Neural cell (in vitro differentiated cells): ENCODE measurements around the gene SPPL3. TPM values are rescaled to one million over a fixed set of nuclear protein-coding genes. Genes with fewer than 3 reads are reported as not detected.

Experiments used
- H2AFZ ChIP-seq: fragments of 200-600, 300-800 bp; sonication (generic), shearing (Covaris generic); 2 replicates; pipeline ENCODE4 v1.6.0; 2014; ENCODE audit warnings: low read depth, mild to moderate bottlenecking, antibody characterized with exemption, low read length, moderate library complexity
- H3F3A ChIP-seq: fragments of 200-600 bp; shearing (Covaris generic); 2 replicates; pipeline ENCODE4 v1.6.1; 2016; ENCODE audit warnings: mild to moderate bottlenecking, moderate library complexity, mixed read lengths, antibody characterized with exemption, low read length; ENCODE audit not compliant: insufficient read depth, poor library complexity, severe bottlenecking
- H3K27ac ChIP-seq: fragments of 200-600, 300-800 bp; sonication (generic), shearing (Covaris generic); 2 replicates; pipeline ENCODE4 v1.5.1; 2014; ENCODE audit warnings: mild to moderate bottlenecking, low read length, moderate library complexity
- H3K27me3 ChIP-seq: fragments of 300-800, 200-600 bp; sonication (generic), shearing (Covaris generic); 2 replicates; pipeline ENCODE4 v1.6.0; 2014; ENCODE audit warnings: mild to moderate bottlenecking, low read depth, low read length, moderate library complexity; ENCODE audit not compliant: insufficient read depth
- H3K36me3 ChIP-seq: fragments of 300-800, 200-600 bp; sonication (generic), shearing (Covaris generic); 2 replicates; pipeline ENCODE4 v1.5.1; 2014; ENCODE audit warnings: mild to moderate bottlenecking, antibody characterized with exemption, low read length, moderate library complexity; ENCODE audit not compliant: insufficient read depth
- H3K4me2 ChIP-seq: fragments of 300-800, 200-600 bp; sonication (generic), shearing (Covaris generic); 2 replicates; pipeline ENCODE4 v1.6.0; 2014; ENCODE audit warnings: mild to moderate bottlenecking, low read length
- H3K4me3 ChIP-seq: fragments of 300-800, 200-600 bp; sonication (generic), shearing (Covaris generic); 2 replicates; pipeline ENCODE4 v1.5.1; 2014; ENCODE audit warnings: mild to moderate bottlenecking, low read length, moderate library complexity
- H3K79me2 ChIP-seq: fragments of 200-600 bp; shearing (Covaris generic); replicated peaks from 2 replicates; pipeline ENCODE4 v1.6.0; 2014; ENCODE audit warnings: mild to moderate bottlenecking, low read length, moderate library complexity; ENCODE audit not compliant: insufficient read depth
- H3K9ac ChIP-seq: fragments of 300-800, 200-600 bp; sonication (generic), shearing (Covaris generic); 2 replicates; pipeline ENCODE4 v1.6.1; 2016; ENCODE audit warnings: mild to moderate bottlenecking, low read length, mixed read lengths
- H3K9me2 ChIP-seq: fragments of 200-600 bp; shearing (Covaris generic); 2 replicates; pipeline ENCODE4 v1.6.1; 2016; ENCODE audit warnings: mild to moderate bottlenecking, low read length, mixed read lengths; ENCODE audit not compliant: insufficient read depth
- H3K9me3 ChIP-seq: fragments of 200-600, 300-800 bp; sonication (generic), shearing (Covaris generic); 2 replicates; pipeline ENCODE4 v1.6.1; 2016; ENCODE audit warnings: mild to moderate bottlenecking, mixed run types, low read length, moderate library complexity, mixed read lengths
- H4K20me1 ChIP-seq: fragments of 200-600 bp; shearing (Covaris generic); 2 replicates; pipeline ENCODE4 v1.6.1; 2016; ENCODE audit warnings: mild to moderate bottlenecking, mixed run types; ENCODE audit not compliant: insufficient read depth
- EP300 ChIP-seq: fragments of 450-650 bp; conservative IDR thresholded peaks from 2 replicates; pipeline ENCODE4 v1.6.1; 2014; ENCODE audit warnings: antibody characterized with exemption, mild to moderate bottlenecking, moderate library complexity; ENCODE audit not compliant: poor library complexity, severe bottlenecking
- EZH2 ChIP-seq: fragments of 200-600, 300-800 bp; shearing (Covaris generic), sonication (generic); IDR thresholded peaks from 2 replicates; pipeline ENCODE4 v1.6.1; 2014; ENCODE audit warnings: antibody characterized with exemption, low read length, borderline replicate concordance, mild to moderate bottlenecking; ENCODE audit not compliant: insufficient read depth, poor library complexity, severe bottlenecking
- MXI1 ChIP-seq: fragments of 450-650 bp; conservative IDR thresholded peaks from 2 replicates; pipeline ENCODE4 v1.6.1; 2014; ENCODE audit warnings: antibody characterized with exemption, mild to moderate bottlenecking; ENCODE audit not compliant: poor library complexity, severe bottlenecking
- POLR2AphosphoS5 ChIP-seq: IDR thresholded peaks from 2 replicates; pipeline ENCODE4 v1.6.1; 2012
- RAD21 ChIP-seq: fragments of 450-650 bp; conservative IDR thresholded peaks from 2 replicates; pipeline ENCODE4 v1.6.1; 2014; ENCODE audit warnings: antibody characterized with exemption, mild to moderate bottlenecking, moderate library complexity
- SMC3 ChIP-seq: fragments of 450-650 bp; conservative IDR thresholded peaks from 2 replicates; pipeline ENCODE4 v1.6.1; 2014; ENCODE audit warnings: antibody characterized with exemption, mild to moderate bottlenecking, moderate library complexity; ENCODE audit not compliant: poor library complexity
- TAF1 ChIP-seq: IDR thresholded peaks from 2 replicates; pipeline ENCODE4 v1.6.1; 2012; ENCODE audit warnings: low read depth
- polyA plus RNA-seq: library from polyadenylated mRNA; depleted of rRNA; stranded (reverse); fragments of >200 nt; gene quantifications from 2 replicates; pipeline ENCODE4 v1.2.3, GENCODE V29; 2014
- TF ChIP-seq, protein P1 (sequence below): IDR thresholded peaks from 2 replicates; pipeline ENCODE4 v1.6.1; 2012; ENCODE audit warnings: borderline replicate concordance
- TF ChIP-seq, protein P2 (sequence below): fragments of 450-650 bp; IDR thresholded peaks from 2 replicates; pipeline ENCODE4 v1.5.1; 2014; ENCODE audit warnings: antibody characterized with exemption, mild to moderate bottlenecking, moderate library complexity; ENCODE audit not compliant: poor library complexity, severe bottlenecking

Gene SPPL3
- polyA plus RNA-seq, 1 donor from 2014 or later, result 21.3 TPM

DNA sequence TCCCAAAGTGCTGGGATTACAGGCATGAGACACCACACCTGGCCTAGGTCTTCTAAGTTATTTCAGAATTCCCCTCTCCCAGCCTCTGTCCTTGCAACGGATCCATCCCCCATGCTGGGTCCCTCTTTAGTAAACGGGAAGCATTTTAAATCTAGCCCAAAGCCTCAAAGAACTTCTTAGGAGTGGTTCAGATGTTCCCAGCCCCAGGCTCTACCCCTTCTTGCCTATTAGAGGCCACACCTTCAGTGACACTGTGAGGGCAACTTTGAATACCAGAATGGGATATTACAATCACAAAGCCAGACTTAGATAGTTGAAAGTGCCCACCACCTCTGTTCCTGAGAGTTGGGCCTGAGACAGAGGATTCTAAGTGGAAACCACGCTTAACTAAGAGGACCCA lies 18.1 kb upstream of the SPPL3 start:
- no peaks in the 10 kb centered on the region for H3K9me2 ChIP-seq
- no peaks in the 10 kb centered on the region for H3K79me2 ChIP-seq
- H3K4me3 ChIP-seq, result no peak overlapping the region
- H3K27ac ChIP-seq, result no peak overlapping the region
- TF ChIP-seq POLR2AphosphoS5, result no peak
- H3K4me2 ChIP-seq, result no peak overlapping the region
- H3K9ac ChIP-seq, result no peak overlapping the region
- H3F3A ChIP-seq, result no peaks in the 10 kb centered on the region
- H3K9me3 ChIP-seq, result no peaks in the 10 kb centered on the region
- no peaks in the 10 kb centered on the region for H3K27me3 ChIP-seq
- H4K20me1 ChIP-seq, result no peaks in the 10 kb centered on the region
- no peaks in the 10 kb centered on the region for H3K36me3 ChIP-seq
- no peak overlapping the region for H2AFZ ChIP-seq

DNA sequence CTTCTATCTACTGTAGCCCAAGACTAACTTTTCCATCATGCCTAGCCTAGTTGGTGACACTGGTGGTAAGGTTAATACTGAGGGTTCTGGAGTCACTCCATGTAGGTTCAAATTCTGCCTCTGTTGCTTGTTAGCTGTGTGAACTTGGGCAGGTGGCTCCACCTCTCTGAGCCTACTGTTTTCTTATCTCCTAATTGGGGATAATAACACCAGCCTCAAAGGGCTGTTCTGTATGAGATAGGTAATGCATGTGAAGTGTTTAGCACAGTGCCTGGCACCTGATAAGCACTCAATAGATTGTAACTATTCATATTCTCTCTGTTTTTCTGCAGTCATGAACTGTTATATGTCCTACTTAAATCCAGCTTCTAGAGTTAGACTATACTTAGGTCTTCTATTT lies 17.5 kb upstream of the SPPL3 start:
- TF ChIP-seq RAD21, result no peak
- no peak for TF ChIP-seq MXI1
- no peak for TF ChIP-seq POLR2AphosphoS5
- TF ChIP-seq TAF1, result no peak
- no peak for TF ChIP-seq EZH2
- TF ChIP-seq EP300, result no peak
- TF ChIP-seq, protein P1, sequence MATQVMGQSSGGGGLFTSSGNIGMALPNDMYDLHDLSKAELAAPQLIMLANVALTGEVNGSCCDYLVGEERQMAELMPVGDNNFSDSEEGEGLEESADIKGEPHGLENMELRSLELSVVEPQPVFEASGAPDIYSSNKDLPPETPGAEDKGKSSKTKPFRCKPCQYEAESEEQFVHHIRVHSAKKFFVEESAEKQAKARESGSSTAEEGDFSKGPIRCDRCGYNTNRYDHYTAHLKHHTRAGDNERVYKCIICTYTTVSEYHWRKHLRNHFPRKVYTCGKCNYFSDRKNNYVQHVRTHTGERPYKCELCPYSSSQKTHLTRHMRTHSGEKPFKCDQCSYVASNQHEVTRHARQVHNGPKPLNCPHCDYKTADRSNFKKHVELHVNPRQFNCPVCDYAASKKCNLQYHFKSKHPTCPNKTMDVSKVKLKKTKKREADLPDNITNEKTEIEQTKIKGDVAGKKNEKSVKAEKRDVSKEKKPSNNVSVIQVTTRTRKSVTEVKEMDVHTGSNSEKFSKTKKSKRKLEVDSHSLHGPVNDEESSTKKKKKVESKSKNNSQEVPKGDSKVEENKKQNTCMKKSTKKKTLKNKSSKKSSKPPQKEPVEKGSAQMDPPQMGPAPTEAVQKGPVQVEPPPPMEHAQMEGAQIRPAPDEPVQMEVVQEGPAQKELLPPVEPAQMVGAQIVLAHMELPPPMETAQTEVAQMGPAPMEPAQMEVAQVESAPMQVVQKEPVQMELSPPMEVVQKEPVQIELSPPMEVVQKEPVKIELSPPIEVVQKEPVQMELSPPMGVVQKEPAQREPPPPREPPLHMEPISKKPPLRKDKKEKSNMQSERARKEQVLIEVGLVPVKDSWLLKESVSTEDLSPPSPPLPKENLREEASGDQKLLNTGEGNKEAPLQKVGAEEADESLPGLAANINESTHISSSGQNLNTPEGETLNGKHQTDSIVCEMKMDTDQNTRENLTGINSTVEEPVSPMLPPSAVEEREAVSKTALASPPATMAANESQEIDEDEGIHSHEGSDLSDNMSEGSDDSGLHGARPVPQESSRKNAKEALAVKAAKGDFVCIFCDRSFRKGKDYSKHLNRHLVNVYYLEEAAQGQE, result no peak
- TF ChIP-seq, protein P2, sequence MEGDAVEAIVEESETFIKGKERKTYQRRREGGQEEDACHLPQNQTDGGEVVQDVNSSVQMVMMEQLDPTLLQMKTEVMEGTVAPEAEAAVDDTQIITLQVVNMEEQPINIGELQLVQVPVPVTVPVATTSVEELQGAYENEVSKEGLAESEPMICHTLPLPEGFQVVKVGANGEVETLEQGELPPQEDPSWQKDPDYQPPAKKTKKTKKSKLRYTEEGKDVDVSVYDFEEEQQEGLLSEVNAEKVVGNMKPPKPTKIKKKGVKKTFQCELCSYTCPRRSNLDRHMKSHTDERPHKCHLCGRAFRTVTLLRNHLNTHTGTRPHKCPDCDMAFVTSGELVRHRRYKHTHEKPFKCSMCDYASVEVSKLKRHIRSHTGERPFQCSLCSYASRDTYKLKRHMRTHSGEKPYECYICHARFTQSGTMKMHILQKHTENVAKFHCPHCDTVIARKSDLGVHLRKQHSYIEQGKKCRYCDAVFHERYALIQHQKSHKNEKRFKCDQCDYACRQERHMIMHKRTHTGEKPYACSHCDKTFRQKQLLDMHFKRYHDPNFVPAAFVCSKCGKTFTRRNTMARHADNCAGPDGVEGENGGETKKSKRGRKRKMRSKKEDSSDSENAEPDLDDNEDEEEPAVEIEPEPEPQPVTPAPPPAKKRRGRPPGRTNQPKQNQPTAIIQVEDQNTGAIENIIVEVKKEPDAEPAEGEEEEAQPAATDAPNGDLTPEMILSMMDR, result no peak
- no peak for TF ChIP-seq SMC3
- Histone ChIP-seq H2AFZ (no peak overlapping the region), H4K20me1 (no peaks in the 10 kb centered on the region), H3K79me2 (no peaks in the 10 kb centered on the region), H3K9me3 (no peaks in the 10 kb centered on the region), H3K4me2 (no peak overlapping the region), H3F3A (no peaks in the 10 kb centered on the region), H3K4me3 (no peak overlapping the region), H3K9me2 (no peaks in the 10 kb centered on the region), H3K27me3 (no peaks in the 10 kb centered on the region), H3K27ac (no peak overlapping the region), H3K36me3 (no peaks in the 10 kb centered on the region), H3K9ac (no peak overlapping the region)

DNA sequence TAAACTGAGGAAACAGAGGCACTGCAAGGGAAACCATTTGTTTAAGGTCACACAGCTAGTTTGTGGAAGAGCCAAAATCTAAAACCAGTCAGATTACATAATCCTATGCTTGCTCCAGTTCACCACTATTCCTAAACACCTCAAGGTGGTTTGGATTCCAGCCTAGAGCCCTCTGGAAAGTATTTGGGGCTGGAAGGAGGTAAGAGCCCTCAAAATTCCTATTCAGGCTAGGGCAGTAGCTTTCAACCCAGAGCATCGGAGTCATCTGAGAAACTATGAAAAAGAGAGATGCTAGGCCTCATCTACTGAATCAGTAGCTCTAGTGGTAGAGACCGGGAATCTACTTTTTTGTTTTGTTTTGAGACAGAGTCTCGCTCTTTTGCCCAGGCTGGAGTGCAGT lies 16.0 kb upstream of the SPPL3 start:
- no peak overlapping the region for H2AFZ ChIP-seq
- H3K79me2 ChIP-seq, result no peaks in the 10 kb centered on the region

More for the DNA sequence above, 16.0 kb upstream of the SPPL3 start:
- Histone ChIP-seq H3K9me3 (no peaks in the 10 kb centered on the region), H3K4me3 (no peak overlapping the region), H4K20me1 (no peaks in the 10 kb centered on the region), H3K4me2 (no peak overlapping the region), H3K36me3 (no peaks in the 10 kb centered on the region), H3K27ac (no peak overlapping the region), H3K9me2 (no peaks in the 10 kb centered on the region), H3F3A (no peaks in the 10 kb centered on the region), H3K9ac (no peak overlapping the region), H3K27me3 (no peaks in the 10 kb centered on the region)
- TF ChIP-seq EP300 (no peak), EZH2 (no peak), TAF1 (no peak), RAD21 (no peak), SMC3 (no peak), POLR2AphosphoS5 (no peak), MXI1 (no peak)
- TF ChIP-seq, protein P2, result no peak
- TF ChIP-seq, protein P1, result no peak
